ENCODE data around the gene FOLR3. TPM values are rescaled to one million over a fixed set of nuclear protein-coding genes. Genes with fewer than 3 reads are reported as not detected.
"Not testable (repeated sequence)": the region's sequence is repeated elsewhere in the genome, so short reads cannot be mapped to it uniquely, and the experiment has no call there.

FOLR3 gene
- polyA plus RNA-seq (2013, experiment 1 of 2; ENCODE audit: insufficient read length) = not detected
- polyA plus RNA-seq (2013, experiment 2 of 2; ENCODE audit: insufficient read length) = not detected

DNA sequence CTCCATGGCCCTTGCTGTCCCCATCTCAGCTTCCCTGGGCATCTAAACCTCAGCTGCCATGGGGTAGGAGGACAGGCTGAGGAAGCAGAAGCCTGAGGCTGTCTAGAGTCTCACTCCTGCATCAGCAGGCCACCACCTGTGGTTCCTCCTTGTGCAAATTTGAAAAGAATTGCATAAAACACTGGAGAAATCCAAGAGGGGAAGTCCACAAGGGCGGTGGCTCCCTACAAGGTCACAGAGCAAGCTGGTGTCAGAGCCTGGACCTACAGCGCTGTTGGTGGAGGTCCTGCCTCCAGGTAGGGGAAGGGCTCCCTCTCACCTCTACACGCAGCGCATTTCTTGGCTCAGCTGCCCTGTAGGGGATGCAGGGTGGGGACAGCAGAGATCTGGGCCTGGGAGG, at the start of gene FOLR3:
Gene FOLR3, plus strand, starts transcription at position 253 of the 400 bp plus-strand sequence. CDS start 228 bp downstream, outside the sequence.
- not testable (repeated sequence) for DNase-seq

DNA sequence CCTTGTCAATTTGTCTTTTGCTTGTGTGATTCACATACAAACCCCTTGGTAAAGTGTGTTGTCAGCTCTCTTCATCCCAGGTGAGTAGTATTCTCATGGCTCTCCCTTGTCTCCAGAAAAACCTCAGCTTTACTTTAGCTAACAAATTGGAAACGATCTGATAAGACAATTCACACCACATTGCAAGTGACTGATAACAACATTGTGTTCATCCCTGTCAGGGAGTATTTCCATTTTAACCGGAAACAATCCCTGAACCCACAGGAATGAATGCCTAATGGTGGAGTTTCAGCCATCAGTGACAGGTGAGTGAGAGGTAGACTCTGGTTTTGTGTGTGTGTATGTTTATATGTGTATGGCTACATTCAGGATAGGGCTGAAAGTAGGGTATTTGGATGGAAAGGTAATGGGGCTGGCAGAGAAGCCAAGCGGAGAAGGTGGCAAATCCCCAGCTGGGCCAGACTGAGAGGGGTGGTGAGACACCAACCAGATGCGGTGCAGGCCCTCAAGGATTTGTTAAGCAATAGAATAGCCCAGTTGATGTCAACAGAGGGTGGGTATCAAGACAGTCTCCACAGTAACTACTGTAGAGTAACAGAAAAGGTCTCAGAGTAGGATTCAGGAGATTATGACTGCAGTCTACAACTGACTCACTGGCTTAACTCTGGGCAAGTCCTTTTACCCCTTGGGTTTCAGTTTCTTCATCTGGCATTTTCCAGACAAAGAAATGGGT, 47.3 kb upstream of the FOLR3 start:
- DNase-seq = no peak

DNA sequence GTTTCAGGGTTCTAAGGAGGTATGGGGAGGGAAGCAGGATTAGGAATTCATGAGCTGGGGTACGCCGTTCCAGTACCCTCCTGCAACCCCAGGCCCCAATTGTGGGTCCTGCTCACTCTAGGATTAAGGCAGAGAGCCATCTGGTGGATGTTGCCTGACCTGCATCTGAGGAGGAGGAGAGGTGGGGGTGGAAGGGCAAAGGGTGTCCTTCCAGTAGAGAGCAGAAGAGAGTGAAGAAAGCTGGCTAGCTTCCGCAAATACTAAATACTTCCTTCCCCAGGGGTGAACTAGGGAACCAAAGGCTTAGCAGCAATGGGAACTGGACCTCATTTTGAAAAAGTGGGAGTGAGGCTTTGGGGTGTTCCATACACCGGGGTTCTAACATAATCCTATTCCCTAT, 44.2 kb upstream of the FOLR3 start:
- peak; percentile 61 for DNase-seq

DNA sequence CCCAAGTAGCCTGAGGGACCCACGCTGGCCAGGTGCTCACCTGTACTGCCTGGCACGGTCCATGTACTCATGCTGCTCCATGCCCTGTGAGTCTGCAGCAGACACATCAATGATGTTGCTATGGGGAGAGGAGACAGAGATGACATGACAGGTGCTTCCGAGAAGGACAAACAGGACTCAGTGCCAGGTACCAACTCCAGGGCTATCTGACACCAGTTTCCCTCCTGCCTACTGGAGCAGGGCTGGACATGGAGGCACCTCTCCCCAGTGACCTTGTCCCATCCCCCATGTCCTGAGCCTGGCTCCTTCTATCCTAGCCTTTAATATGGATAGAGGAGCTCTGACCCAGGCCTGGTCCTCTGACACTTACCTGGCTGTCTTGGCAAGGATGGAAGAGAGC, 36.8 kb upstream of the FOLR3 start:
- DNase-seq = no peak

DNA sequence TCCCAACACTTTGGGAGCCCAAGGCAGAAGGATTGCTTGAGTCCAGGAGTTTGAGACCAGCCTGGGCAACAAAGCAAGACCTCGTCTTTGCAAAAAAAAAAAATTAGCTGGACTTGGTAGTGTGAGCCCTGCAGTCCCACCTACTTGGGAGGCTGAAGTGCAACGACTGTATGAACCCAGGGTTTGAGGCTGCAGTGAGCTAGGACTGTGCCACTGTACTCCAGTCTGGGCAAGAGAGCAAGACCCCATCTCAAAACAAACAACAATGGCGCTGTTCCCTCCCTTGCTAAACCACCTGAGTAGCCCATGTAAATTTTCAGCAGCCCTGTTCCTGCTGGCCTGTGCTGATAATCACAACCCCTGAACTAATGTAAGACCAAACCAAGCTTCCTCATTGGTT, 35.5 kb upstream of the FOLR3 start:
- DNase-seq = no peak

DNA sequence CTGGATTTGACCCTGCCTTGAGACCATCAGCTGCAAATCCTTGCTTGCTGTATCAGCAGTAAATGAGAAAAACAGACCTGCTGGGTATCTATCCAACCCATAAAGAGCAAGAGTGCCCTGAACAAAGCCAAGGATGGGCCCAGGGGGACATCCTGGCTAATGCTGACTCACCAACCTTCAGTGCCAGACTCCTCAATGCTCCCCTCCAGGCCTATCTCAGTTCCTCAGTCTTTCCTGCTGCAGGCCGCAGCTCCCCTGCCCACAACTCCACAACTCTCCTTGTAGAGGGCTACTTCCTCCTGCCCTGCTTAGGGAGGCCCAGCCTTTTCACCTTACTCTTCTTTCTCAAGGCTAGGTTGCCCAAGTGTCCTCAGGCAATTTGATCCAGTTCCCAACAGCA, 35.1 kb upstream of the FOLR3 start:
- no peak for DNase-seq

DNA sequence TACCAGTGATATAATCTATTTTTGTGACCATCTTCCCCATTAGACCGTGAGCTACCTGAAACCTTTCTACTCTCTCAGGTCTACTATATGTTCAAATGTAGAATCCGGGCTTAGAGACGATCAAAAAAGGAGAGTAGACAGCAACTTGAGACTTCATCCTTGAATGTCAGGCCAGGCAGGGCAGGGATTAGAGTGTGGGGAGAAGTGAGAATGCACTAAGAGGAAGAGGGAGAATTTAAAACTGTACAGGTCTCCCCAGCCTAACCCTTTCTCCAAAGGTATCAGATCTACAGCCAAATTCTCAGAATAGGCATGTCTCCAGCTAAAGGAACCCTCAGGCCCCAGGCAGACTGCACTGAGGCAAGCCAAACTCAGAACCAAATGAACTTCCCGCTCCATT, 33.4 kb upstream of the FOLR3 start:
- no peak for DNase-seq

DNA sequence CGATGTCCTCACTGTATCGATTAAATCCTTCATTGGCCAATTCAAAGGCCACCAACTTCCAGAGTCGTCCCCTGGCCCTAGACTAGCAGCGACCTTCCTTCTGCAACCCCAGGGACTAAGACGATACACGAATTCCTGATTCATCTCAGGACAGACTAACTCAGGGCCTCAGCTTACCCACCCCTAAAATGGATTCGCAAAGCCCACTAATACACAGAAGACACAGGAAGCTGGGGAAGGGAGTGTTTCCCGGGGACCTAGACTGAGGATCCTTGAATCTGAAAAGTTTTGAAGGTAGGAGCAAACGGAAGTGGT, 32.9 kb upstream of the FOLR3 start:
- no peak for DNase-seq

DNA sequence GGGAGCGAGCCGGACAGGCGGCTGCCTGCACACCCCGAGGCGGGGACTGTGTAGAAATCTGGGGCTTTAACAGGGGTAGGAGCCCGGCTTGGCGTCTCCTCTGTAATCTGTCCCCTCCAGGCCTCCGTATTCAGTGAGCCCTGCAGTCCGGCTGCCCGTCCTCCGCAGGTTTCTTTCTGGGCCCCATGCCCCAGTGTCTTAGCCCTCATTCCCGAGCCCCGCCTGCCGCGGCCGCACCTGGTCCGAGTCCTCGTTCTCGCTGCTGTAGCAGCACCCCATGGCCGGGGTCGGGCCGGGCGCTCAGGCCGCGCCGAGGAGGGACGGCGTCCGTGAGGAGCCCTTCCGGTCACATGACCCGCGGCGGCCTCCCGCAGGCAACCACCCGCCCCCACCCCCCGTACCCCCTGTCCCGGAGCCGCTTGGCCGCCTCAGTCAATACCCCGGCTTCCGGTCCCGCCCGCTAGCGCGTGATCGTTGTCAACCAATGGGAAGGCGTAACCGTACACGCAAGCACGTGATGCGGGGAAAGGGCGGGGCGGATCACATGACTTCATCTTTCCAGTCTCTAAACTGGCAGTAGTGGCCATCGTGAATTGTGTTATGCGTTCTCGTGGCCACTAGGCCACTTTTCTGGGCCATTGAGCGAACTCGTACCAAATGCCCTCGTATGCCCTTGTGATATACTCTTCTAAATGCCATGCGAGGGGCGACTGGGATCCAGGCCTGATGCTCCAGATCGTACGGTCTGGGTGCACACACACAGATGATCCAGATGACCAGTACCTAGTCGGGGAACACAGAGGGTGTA, 32.4 kb upstream of the FOLR3 start, which contains the start of gene LAMTOR1:
Gene LAMTOR1, minus strand, starts transcription at position 352 of the 808 bp plus-strand sequence. Its CDS starts 73 bp downstream, at position 279.
- DNase-seq = peak; percentile 99

DNA sequence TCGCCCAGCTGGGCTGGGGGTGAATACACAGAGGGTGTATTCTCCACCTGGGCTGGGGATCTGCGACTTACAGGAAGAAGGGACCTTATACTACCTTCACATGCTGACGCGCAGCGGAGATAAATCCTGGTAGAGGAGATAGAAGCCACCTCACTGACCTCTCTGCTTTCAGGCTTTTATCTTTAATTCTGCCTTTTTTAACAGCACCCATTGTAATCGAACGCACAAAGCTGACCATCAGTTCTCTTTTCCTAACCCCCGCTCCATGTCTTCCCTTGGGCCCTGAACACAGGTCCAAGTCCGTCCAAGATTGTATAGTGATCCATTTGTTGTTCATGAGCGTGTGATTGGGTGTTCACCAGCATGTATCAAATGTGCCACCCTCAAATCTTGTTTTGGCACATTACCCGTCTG, 31.8 kb upstream of the FOLR3 start:
- no peak for DNase-seq

DNA sequence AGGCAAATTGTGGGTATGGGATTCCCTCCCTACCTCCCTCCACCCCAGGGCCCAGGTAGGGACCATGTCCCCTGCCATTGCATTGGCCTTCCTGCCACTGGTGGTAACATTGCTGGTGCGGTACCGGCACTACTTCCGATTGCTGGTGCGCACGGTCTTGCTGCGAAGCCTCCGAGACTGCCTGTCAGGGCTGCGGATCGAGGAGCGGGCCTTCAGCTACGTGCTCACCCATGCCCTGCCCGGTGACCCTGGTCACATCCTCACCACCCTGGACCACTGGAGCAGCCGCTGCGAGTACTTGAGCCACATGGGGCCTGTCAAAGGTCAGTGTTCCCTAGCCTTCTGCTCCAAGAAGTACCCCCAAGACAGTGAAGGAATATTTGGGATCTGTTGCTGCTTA, 29.6 kb upstream of the FOLR3 start, which contains the start of gene TOMT:
Gene TOMT, plus strand, starts transcription at position 37 of the 400 bp plus-strand sequence. Its CDS starts 28 bp downstream, at position 65.
- DNase-seq = no peak

DNA sequence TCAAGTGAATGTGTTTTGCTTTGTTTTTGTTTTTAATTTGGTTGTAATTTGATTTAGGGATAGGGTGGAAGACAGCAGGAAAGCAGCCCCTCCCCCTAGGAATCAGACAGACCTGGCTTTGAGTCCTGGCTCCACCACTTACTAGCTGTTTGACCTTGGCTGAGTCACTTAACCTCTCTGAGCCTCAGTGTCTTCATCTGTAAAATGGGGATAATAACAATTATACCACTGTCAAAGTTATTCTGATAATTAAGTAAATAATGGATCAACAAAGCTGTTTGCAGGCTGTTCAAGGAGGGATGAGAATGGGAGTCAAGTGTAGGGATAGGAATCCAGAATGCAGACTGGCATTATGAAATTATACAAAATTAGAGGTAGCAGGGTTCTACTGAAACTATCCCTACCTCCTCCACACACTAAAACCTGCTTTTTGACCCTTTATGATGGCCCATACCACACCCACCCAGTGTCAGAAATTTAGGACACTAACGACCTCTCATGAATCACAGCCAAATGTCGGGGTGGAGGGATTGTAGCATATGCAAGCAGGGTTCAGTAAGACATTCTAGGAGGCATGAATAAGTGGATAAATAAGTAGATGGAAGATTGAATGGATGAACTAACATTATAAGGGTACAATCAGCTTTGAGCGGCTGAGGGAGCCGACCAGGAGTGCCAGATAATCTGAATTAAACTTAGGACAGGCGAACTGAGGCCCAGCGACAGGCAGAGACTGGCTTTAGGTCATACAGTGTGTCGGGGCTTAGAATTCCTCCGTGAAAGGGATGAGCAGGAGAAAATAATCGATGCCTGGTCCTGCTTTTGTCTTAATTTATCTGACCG, 24.0 kb upstream of the FOLR3 start:
- DNase-seq = no peak

DNA sequence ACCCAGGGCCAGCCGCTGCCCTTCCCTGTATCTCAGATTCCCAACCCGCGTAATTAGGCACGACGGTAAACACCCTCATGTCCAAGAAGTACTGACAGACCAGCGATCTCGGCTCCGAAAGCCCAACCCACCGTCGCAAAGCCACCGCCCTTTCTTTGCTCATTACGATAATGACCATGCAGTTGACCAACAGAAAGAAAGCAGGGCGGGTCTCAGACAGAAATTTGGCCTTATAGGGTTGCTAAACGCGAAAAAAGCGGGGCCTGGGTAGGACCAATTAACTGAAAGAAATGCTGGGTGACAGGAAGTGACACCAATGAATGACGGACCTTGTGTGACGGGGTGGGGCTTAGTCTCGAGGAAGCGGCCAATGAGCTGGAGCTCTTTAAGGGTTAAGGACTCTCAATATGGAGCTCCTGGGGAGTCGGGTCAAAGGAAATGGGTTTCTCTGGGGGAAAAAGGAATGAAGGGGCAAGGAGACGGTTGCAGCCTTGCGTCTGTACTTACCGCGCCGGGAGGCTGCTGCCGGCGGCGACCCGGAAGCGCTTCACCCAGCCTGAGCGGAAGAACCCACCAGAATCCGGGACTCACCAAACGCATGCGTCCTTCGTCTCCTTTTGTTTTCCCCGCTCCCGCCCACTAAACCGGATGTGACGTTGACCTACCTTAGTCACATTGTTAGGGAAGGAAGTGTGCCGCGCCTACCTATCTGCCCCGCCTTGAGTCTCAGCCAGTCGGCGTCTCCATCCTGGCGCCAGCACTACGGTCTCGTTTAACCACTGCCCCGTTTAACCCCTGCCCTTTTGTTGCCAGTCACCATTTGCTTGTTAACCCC, 23.2 kb upstream of the FOLR3 start, which contains the start of gene ANAPC15:
Gene ANAPC15, minus strand, starts transcription at position 553 of the 835 bp plus-strand sequence. CDS start 1,419 bp downstream, outside the sequence.
- peak; percentile 100 for DNase-seq

DNA sequence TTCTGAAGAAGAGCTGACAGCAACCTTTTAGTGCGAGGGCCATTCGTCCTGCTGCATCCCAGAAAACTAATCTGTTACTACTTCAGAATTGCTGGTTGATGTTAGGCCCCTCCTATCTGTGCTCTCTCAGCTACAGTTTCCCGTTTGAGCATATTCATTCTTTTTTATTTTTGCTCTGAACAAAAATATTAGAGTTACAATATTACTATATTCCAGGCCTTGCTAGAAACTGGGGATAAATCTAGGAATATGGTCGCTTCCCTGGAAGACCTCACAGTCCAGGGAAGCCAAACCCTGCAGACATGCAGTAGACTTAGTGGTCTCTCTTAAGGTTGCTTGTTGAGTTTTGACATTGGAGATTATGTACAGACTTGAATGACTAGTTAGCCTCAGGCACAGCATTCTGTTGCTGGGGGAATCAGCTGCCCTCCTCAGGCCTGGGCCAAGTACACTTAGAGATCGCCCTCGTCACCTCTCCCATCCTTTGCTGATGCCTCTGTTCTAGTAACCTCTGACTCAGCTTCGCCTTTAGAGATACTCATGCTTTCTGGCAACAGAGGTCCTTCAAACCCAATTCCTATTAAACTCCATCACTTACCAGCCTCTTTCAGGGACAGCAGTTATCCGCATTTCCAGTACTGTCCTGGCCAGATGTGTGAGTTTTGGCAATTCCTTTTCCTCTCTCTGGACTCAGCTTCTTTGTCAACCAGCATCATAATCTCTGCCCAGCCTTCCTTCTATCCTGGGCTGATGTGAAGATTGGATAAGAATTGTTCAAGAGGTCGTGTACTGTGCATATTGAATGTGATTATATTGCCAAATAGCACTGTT, 22.3 kb upstream of the FOLR3 start:
- DNase-seq = no peak

DNA sequence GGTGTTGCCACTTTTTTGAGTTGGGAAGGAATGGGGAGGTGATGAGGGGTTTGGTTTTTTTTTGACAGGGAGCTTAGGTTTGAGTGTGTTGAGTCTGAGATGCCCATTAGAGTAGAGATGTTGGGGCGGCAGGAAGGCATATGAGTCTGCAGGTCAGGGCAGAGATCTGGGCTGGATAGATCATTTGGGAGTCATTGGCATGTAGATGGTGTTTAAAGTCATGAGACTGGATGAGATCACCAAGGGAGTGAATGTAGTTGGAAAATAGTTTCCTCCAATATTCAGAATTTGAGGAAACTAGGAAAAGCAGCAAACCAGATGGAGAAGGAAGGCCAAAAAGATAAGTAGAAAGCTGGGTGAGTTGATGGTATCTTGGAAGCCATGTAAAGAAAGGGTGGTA, 21.0 kb upstream of the FOLR3 start:
- DNase-seq = no peak

DNA sequence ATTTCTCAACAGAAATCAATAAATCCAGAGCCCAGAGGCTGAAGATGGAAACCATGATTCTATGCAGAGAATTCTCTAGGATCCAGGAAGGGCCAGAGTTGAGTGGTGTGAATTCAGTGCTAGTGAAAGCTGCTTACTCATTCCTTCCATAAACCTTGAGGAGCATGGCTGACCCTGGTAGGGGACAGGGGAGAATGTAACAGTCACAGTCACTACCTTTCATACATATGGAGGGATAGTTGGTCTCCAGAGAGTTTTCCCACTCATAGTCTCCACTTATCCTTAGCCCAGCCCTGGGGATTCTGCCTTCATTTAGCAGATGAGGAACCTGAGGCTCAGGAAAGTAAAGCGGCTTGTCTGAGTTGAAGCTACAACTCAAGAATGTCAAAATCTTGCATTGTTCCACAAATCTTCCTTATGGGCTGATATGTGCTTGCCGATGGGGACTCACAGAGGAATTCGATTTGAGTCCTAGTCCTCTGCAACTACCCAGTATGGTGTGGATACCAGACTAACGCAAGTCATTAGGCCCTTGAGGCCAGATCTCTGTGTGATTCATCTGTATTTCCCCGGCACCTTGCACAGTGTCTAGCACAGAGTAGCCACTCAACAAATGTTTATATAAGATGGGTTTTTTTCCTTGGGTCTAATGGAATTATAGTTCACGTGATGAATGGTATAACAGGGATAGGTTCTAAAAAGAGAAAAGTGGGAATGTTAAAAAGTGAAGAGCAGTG, 19.3 kb upstream of the FOLR3 start:
- DNase-seq = no peak

DNA sequence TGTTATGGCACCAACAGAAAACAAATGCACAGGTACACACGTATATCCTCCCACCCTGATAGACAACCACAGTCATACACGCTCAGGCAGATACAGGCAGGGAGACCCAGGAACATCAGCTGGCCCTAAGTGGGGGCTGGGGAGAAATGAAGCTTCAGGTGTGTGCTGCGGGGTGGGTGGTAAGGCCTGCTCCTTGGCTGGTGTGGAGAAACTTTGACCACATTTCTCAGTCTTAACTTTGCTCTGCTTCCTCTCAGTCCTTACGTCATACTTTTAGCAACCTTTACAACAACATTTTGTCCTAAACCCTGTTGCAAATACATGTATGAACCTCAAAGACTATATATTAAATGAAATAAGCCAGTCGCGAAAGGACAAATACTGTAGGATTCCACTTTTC, 16.3 kb upstream of the FOLR3 start:
- DNase-seq = no peak

DNA sequence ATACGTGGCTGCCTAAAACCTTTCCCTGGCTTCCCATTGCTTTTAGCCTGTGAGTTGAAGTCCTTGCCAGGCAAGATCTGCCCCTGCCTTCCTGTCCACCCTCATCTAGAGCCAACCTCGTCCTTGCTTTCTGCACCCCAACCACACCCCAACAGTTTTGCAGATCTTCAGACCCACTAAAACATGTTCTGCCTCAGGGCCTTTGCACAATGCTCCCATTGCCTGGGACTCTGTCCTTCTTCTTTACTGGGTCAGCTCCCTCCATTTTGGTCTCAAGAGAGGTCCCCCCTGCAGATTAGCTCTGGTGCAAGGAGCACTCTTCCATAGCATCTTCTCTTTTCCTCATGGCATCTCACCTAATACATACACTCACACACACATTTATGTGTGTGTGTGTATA, 14.6 kb upstream of the FOLR3 start:
- no peak for DNase-seq

DNA sequence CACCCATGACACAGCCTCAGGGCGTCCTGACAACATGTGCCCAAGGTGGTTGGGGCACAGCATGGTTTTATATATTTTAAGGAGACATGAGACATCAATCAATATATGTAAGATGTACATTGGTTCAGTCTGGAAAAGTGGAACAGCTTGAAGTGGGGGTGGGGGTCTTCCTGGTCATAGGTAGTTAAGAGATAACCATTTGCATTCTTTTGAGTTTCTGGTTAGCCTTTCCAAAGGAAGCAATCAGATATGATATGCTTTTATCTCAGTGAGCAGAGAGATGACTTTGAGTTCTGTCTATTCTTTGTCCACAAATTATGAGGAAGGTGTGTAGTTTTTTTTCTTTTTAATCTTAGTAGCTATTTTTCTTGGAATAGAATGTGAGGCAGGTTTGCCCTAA, 12.9 kb upstream of the FOLR3 start:
- DNase-seq = no peak

DNA sequence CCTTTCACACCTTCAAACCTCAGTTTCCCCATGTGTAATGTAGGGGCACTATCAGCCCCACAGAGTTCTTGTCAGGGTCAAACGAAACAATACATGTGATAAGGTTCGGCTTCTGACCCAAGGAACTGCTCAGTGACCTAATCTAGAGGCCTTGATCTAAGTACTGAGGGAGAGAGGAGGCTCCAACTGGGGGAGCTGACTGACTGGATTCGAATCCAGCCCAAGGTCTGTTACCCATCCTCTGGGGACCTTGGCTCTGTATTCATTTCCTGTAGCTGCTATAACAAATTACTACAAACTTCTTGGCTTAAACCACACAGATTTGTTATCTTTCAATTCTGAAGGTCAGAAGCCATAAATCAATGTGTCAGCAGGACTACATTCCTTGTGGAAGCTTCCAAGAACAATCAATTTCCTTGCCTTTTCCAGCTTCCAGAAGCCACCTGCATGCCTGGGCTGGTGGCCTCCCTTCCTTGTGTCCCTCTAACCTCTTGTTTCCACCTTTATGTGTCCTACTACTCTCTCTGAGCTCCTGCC, 12.3 kb upstream of the FOLR3 start:
- DNase-seq = peak; percentile 14

Measured in fibroblast of skin of abdomen (primary cell).